ENCODE data around the gene FAM229B.
"Not testable (repeated sequence)": the region's sequence is repeated elsewhere in the genome, so short reads cannot be mapped to it uniquely, and the experiment has no call there.

The FAM229B gene

DNA sequence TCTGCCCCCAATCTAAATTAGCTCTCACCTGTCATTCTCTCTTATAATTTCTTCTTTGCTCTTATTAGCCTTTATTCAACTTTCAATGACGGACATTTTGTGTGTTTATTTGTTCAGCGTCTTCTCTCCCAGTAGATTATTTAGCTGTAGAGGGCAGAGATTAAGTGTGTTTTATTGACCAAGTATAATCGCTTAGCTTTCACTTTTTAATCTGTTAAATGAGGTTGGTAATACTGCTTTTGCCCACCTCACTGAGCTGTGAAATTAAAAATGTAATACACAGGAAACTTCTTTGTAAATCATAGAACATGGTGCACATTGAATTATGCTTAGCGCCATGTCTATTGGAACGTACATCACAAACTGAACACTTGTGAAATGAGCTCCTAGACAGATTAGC lies 37.0 kb upstream of the FAM229B start:
- Mint-ChIP-seq H3K36me3 (ENCODE audit: low read depth) (no peaks in the 10 kb centered on the region), H3K4me1 (peaks cover 1% of the 10 kb centered on the region), H3K9me3 (no peaks in the 10 kb centered on the region), H3K27ac (no peak overlapping the region), H3K27me3 (peaks cover 4% of the 10 kb centered on the region), H3K4me3 (no peak overlapping the region)
- DNase-seq, result no peak
- ATAC-seq, result no peak

DNA sequence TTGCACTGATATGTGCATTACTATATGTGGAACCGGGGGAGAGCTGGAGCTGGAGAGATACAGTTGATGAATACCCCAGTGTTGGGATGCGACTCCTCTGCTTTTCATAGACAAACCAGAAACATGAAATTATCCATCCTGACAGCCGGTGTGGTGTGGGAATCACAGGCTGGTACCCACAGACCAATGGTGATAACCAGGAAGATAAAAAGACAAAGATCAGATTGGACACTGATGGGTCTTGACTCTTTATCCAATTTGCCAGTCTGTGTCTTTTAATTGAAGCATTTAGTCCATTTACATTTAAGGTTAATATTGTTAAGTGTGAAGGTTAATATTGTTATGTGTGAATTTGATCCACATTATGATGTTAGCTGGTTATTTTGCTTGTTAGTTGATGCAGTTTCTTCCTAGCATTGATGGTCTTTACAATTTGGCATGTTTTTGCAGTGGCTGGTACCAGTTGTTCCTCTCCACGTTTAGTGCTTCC lies 36.1 kb upstream of the FAM229B start:
- not testable (repeated sequence) for H3K27me3 Mint-ChIP-seq; DNase-seq; ATAC-seq; H3K27ac Mint-ChIP-seq; H3K36me3 Mint-ChIP-seq (ENCODE audit: low read depth); H3K4me1 Mint-ChIP-seq; H3K9me3 Mint-ChIP-seq; H3K4me3 Mint-ChIP-seq

DNA sequence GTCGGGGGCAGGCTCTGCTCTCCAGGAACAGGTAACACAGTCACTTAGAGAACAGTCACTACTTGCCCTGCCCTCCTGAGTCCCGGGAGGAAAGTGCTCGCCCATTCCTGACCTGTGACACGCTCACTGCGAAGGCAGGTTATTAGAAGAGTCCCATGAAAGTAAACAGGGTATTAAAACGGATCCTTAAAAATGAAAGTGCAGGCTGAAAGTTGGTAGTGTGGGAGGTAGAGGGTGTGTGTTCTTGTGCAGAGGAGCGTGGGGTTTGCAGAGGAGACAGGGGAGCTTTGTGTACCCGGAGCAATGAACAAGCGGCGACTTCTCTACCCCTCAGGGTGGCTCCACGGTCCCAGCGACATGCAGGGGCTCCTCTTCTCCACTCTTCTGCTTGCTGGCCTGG lies 33.4 kb upstream of the FAM229B start, which contains the start of gene CCN6:
TSS of gene CCN6 (plus strand) at position 104 of the 400 bp plus-strand sequence. CDS start at position 358, 254 bp downstream.
- Mint-ChIP-seq H3K4me3 (no peak within 1 kb of the TSS), H3K36me3 (ENCODE audit: low read depth) (no peaks in the 10 kb centered on the region), H3K4me1 (no peaks in the 10 kb centered on the region), H3K9me3 (no peaks in the 10 kb centered on the region), H3K27ac (no peak within 1 kb of the TSS), H3K27me3 (peaks cover 7% of the 10 kb centered on the region)
- no peak for ATAC-seq
- no peak for DNase-seq

DNA sequence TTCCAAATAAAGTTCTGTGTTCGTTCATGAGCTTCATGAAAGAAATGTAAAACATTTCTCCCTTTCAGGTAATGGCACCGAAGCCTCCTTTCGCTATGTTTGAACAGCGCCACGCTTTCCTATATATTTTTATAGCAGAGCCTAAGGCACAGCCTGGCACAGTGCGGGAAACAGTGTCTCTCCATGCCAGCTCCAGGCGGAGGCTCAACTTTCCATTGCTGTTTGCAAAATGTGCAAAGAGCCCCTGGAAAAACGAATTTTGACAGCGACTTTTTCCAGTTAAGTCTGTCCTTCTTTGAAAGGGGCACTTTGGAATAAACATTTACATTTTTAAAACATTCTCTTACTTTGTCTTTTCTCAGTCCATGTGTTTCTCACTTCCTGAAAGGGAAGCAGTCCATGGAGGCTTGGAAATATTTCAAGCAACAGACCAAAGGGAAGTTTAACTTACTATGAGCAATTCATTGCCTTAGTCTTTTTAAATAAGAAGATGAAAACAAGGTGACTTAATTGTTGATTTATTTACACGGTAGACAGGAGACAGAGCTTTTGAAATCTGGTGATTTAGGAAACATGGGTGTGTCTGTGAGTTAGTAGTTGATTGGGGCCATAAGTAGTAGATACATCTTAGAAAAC lies 32.7 kb upstream of the FAM229B start:
- DNase-seq, result no peak
- H3K27me3 Mint-ChIP-seq, result peaks cover 7% of the 10 kb centered on the region
- H3K9me3 Mint-ChIP-seq, result no peaks in the 10 kb centered on the region
- H3K4me1 Mint-ChIP-seq, result no peaks in the 10 kb centered on the region
- no peak overlapping the region for H3K4me3 Mint-ChIP-seq
- H3K27ac Mint-ChIP-seq, result no peak overlapping the region
- no peaks in the 10 kb centered on the region for H3K36me3 Mint-ChIP-seq (ENCODE audit: low read depth)
- no peak for ATAC-seq

DNA sequence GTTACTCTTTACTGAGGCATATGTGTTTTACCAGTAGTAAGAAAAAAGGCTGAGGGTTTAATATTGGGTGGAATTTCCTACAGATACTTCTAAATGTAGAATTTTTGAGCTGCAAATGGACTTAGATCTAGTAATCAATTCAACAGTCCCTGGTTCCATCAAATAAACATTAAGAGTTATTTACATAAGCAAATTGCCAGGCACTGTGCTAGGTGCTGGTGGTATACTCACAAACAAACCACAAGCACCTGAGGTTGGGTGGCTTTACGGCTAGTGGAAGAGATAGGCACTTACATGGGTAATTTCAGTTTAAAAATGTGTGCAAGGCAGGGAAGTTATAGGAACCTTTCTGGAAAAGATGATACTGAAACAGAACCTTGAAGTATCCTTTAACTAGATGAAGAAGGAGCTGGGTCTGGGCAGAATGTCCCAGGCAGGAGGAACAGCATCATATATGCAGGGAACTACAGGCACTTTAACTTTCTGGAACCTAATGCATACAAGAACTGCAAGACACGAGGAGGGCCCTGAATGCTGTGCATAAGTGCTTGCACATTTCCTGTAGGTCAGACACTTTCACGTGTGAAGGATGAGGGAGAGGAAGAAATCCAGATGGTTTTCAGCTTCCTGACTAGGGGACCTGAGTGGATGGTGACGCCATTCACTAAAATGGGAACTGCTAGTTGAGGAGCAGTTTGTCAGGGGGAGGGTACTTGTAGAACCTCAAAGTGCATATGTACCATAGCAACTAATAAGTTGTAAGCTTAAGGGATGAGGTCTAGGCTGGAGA lies 29.0 kb upstream of the FAM229B start:
- H3K27ac Mint-ChIP-seq, result no peak overlapping the region
- no peaks in the 10 kb centered on the region for H3K4me1 Mint-ChIP-seq
- H3K27me3 Mint-ChIP-seq, result peaks cover 7% of the 10 kb centered on the region
- H3K9me3 Mint-ChIP-seq, result no peaks in the 10 kb centered on the region
- no peak for DNase-seq
- no peaks in the 10 kb centered on the region for H3K36me3 Mint-ChIP-seq (ENCODE audit: low read depth)
- ATAC-seq, result no peak
- H3K4me3 Mint-ChIP-seq, result no peak overlapping the region

DNA sequence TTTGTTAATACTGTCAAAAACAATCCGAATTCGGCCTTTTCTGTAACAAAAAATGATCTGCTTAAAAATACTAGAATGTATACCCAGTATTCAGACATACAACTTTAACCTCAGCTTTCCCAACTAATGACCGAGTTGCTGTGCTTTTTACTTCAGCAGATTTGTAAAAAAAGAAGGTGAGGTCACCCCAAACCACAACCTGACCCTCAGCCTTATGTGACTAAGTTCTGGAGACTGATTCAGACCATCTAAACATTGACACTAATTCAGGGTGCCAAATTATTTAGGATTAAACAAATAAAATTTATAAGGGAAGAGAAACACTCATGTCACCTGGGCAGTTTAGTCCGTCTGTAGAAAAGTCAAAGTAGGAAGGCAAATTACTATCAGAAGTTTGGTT lies 25.8 kb upstream of the FAM229B start:
- Mint-ChIP-seq H3K9me3 (no peaks in the 10 kb centered on the region), H3K27ac (no peak overlapping the region), H3K4me1 (no peaks in the 10 kb centered on the region), H3K27me3 (no peaks in the 10 kb centered on the region), H3K36me3 (ENCODE audit: low read depth) (no peaks in the 10 kb centered on the region), H3K4me3 (no peak overlapping the region)
- ATAC-seq, result no peak
- no peak for DNase-seq

DNA sequence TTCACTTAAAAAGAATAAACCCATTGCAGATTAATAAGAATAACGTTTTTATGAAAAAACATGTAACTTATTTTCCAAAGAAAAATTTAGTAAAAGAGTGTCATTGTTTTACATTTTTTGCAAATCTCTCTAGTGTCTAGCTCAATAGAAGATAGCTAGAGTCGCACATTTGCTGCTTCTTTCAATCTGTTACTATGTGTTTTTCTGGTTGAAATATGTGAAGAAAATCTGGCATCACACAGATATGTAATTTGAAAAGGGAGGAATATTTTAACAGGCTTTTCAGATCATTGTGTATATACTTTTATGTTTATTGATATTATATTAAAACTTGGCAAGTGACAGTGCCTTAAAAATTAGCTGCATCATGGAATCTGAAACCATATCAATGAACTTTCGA lies 24.4 kb upstream of the FAM229B start:
- no peak for DNase-seq
- ATAC-seq, result no peak
- H3K27me3 Mint-ChIP-seq, result no peaks in the 10 kb centered on the region
- no peaks in the 10 kb centered on the region for H3K4me1 Mint-ChIP-seq
- H3K27ac Mint-ChIP-seq, result no peak overlapping the region
- H3K9me3 Mint-ChIP-seq, result no peaks in the 10 kb centered on the region
- H3K36me3 Mint-ChIP-seq (ENCODE audit: low read depth), result no peaks in the 10 kb centered on the region
- no peak overlapping the region for H3K4me3 Mint-ChIP-seq

DNA sequence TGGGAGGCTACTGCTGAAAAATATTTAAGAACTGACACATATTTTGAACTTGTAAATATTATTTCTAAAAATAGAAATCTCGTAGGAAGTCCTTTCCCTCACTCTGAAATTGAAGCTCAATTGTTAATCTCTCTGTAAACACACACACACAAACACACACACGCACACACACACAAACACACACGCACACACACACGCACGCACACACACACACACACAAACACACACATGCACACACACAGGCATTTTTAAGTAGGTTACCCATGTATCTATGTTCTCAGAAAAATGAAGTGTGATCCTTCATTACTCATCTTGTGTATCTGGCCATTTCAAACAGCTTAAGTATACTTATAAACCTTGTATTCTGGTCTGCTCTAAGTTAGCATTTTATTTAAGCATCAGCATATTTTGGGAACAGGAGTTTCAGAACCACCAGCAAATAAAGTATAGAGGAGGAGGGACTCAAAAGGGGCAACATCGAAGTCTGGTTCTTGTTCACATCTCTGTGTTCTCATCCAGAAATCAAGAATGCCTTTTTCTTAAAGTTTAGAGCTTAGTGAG lies 21.9 kb upstream of the FAM229B start:
- DNase-seq, result no peak
- H3K9me3 Mint-ChIP-seq, result no peaks in the 10 kb centered on the region
- peaks cover 7% of the 10 kb centered on the region for H3K36me3 Mint-ChIP-seq (ENCODE audit: low read depth)
- H3K27me3 Mint-ChIP-seq, result no peaks in the 10 kb centered on the region
- no peak overlapping the region for H3K4me3 Mint-ChIP-seq
- ATAC-seq, result no peak
- no peaks in the 10 kb centered on the region for H3K4me1 Mint-ChIP-seq
- no peak overlapping the region for H3K27ac Mint-ChIP-seq

DNA sequence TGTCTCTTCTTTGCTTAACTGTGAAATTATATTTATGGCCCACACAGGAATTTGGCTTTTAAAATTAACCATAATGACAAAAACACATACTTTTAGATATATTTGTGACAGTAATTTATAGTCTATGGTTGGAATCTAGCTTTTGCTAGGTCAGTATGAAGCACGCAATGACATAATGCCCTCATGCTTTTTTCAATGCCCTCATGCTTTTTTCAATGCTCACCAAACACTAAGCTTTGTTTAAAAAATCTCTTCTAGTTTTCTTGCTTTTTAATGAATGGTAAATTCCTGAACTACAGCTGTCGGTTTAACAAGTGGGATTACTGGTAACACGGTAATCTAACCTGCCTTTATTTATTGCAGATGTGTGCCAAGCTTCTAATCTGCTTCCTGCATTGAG lies 20.8 kb upstream of the FAM229B start:
- no peaks in the 10 kb centered on the region for H3K4me1 Mint-ChIP-seq
- peaks cover 8% of the 10 kb centered on the region for H3K36me3 Mint-ChIP-seq (ENCODE audit: low read depth)
- no peak for DNase-seq
- H3K4me3 Mint-ChIP-seq, result no peak overlapping the region
- H3K9me3 Mint-ChIP-seq, result no peaks in the 10 kb centered on the region
- H3K27ac Mint-ChIP-seq, result no peak overlapping the region
- no peaks in the 10 kb centered on the region for H3K27me3 Mint-ChIP-seq
- ATAC-seq, result no peak

DNA sequence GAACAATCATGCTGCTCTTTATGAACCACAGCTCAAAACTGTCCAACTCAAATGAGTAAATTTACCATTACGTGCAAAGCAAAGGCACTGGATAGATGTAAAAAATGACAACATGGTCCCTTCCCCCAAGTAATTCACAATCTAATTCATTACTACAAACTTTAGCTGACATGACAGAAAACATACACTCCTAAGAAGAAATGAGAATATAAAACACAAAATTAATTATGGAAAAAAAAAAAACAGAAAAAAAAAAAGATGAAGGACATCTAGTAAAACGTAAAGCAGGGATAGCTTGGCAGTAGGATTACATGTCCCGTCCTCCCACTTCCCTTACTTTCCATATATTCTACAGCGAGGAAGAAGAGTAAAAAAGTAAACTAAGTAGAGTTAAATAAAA lies 5.8 kb upstream of the FAM229B start:
- DNase-seq (no peak), ATAC-seq (no peak)
- peaks cover 26% of the 10 kb centered on the region for H3K36me3 Mint-ChIP-seq (ENCODE audit: low read depth)
- no peak overlapping the region for H3K4me3 Mint-ChIP-seq
- H3K27me3 Mint-ChIP-seq, result no peaks in the 10 kb centered on the region
- H3K4me1 Mint-ChIP-seq, result peaks cover 7% of the 10 kb centered on the region
- H3K27ac Mint-ChIP-seq, result no peak overlapping the region
- H3K9me3 Mint-ChIP-seq, result no peaks in the 10 kb centered on the region

DNA sequence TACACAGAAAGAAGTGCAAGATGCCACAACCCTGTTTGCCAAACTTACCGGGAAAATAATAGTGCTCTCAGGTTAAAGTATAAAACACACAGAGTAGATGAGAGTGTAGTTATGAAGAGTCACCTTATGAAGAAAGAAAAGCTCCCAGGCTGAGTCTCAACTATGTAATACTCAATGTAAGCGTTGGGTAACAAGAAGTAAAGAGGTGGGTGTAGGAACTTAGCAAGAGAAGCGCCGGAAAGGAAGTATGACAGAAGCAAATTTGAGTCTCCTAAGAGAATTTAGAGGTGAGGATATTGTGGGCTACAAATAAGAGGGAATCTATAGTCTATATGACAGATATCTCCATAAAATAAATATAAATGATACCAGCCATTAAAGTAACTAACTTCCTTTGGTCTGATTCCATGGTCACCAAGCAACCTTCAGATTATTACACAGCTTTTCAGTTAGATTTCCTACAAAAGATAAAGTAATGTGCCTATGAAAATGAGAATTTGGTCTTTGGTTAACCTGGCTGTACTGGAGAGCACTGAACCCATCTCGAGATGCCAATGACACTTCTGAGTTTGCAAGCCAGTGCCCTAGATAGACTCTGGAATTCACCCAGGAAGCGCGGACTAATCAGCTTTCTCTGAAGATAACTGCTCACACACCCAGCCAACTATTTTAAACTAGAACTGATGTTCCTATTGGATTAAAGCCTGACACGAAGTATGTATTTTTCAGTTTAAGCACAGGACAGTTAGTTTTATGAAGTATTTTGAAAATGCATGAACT lies 1.9 kb upstream of the FAM229B start:
- H3K4me1 Mint-ChIP-seq, result peaks cover 7% of the 10 kb centered on the region
- no peaks in the 10 kb centered on the region for H3K9me3 Mint-ChIP-seq
- H3K36me3 Mint-ChIP-seq (ENCODE audit: low read depth), result peaks cover 14% of the 10 kb centered on the region
- ATAC-seq (no peak), DNase-seq (no peak)
- H3K4me3 Mint-ChIP-seq, result peak overlapping the region; percentile 45
- H3K27ac Mint-ChIP-seq, result no peak overlapping the region
- peaks cover 4% of the 10 kb centered on the region for H3K27me3 Mint-ChIP-seq

DNA sequence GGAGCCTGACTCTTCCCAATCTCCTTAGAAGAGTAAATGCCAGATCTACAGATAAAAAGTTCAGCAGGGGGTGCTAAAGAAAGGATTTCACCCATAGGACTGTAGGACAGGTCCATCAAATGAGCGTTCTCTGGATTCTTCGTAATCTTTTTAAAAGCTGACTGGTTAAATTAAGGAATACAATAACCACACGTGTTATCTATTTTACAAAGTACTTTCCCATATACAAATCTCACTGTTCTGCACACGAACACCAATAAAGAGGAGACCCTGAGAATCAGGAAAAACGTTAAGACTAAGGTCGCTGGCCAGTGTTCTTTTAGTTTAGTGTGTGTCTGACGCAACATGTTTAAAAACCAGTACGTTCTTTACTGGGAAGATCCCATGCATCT lies 651 bp upstream of the FAM229B start:
- H3K9me3 Mint-ChIP-seq, result no peaks in the 10 kb centered on the region
- H3K27me3 Mint-ChIP-seq, result peaks cover 9% of the 10 kb centered on the region
- no peak for DNase-seq
- peaks cover 11% of the 10 kb centered on the region for H3K36me3 Mint-ChIP-seq (ENCODE audit: low read depth)
- no peak overlapping the region for H3K27ac Mint-ChIP-seq
- H3K4me3 Mint-ChIP-seq, result no peak overlapping the region
- H3K4me1 Mint-ChIP-seq, result peaks cover 7% of the 10 kb centered on the region
- peak; percentile 46 for ATAC-seq

DNA sequence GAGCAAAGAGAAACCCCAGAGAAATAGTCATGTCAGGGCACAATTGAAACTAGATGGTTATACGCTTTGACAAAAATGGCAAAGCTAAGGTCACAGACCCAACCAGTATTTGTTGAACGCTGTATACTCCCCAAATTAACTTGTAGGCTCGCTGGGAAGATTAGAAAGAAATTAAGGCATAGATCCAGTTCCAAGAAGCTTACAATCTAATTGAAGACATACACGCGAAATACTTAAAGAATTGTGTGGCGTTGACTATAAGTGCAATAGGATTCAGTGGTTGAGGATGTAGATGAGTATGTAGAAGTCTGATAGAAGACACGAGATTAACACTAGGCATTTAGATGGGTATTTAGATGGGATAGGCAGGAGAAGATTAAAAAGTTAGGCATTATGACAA lies 525 bp downstream of the FAM229B start:
- ATAC-seq (no peak), DNase-seq (no peak)
- H3K4me3 Mint-ChIP-seq, result no peak overlapping the region
- H3K36me3 Mint-ChIP-seq (ENCODE audit: low read depth), result peaks cover 10% of the 10 kb centered on the region
- H3K9me3 Mint-ChIP-seq, result no peaks in the 10 kb centered on the region
- peaks cover 7% of the 10 kb centered on the region for H3K4me1 Mint-ChIP-seq
- H3K27ac Mint-ChIP-seq, result no peak overlapping the region
- H3K27me3 Mint-ChIP-seq, result peaks cover 11% of the 10 kb centered on the region

DNA sequence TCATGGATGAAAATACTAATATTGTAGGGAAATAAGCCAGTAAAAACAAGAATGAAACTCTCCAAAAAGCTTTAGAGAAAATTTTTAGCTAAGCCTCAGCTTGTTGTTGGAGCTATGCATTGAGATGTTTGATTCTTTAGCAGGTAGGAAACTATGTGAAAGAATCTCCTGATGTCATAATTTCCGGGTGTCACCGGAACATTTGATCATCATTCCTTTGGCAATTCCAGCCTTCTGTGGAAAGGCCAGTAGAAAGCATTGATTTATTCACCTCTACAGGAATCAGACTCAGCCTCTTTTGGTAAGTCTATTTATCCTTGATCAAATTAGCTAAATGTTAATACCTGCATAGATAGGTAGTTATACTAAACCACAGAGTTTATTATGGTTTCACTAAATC lies 9.5 kb downstream of the FAM229B start:
- Mint-ChIP-seq H3K4me3 (no peak overlapping the region), H3K9me3 (no peaks in the 10 kb centered on the region), H3K4me1 (no peaks in the 10 kb centered on the region), H3K27me3 (peaks cover 3% of the 10 kb centered on the region), H3K27ac (no peak overlapping the region), H3K36me3 (ENCODE audit: low read depth) (peaks cover 2% of the 10 kb centered on the region)
- DNase-seq (no peak), ATAC-seq (no peak)
